HL-60 (cell line): Measurements from ENCODE around the gene RAPGEF2.

Experiments used
- DNase-seq, 2 experiments: peaks; one replicate each; pipeline ENCODE4 v3.0.0-alpha.2; 2010 to 2020; ENCODE audit warnings: low read depth in 1 of 2, low spot score in 1 of 2
- H3K27ac ChIP-seq: fragments of 250-450 bp; sonication (Bioruptor Pico); replicated peaks from 2 replicates; pipeline ENCODE4 v1.5.1; 2020; ENCODE audit warnings: mild to moderate bottlenecking, moderate library complexity
- H3K27me3 ChIP-seq: fragments of 250-450 bp; sonication (Bioruptor Pico); 2 replicates; pipeline ENCODE4 v1.5.1; 2021; ENCODE audit warnings: mild to moderate bottlenecking, moderate library complexity; ENCODE audit not compliant: insufficient read depth, poor library complexity, severe bottlenecking
- H3K4me3 ChIP-seq: replicated peaks from 2 replicates; pipeline ENCODE4 v1.5.1; 2011; ENCODE audit warnings: mild to moderate bottlenecking, control low read depth, low read length; ENCODE audit not compliant: insufficient read depth
- GABPA ChIP-seq: IDR thresholded peaks from 2 replicates; pipeline ENCODE4 v1.6.1; 2012; ENCODE audit warnings: low read depth
- POLR2AphosphoS5 ChIP-seq: IDR thresholded peaks from 2 replicates; pipeline ENCODE4 v1.6.1; 2012; ENCODE audit warnings: low read depth
- REST ChIP-seq: IDR thresholded peaks from 2 replicates; pipeline ENCODE4 v1.6.1; 2012; ENCODE audit warnings: low read depth; ENCODE audit not compliant: insufficient replicate concordance
- SPI1 ChIP-seq: IDR thresholded peaks from 2 replicates; pipeline ENCODE4 v1.6.1; 2012; ENCODE audit warnings: low read depth, mild to moderate bottlenecking, borderline replicate concordance
- TF ChIP-seq, protein P1 (sequence below): IDR thresholded peaks from one replicate; pipeline ENCODE4 v1.5.1; 2011; ENCODE audit warnings: low read length, control low read depth, inconsistent platforms; ENCODE audit not compliant: insufficient read depth

Gene RAPGEF2

DNA sequence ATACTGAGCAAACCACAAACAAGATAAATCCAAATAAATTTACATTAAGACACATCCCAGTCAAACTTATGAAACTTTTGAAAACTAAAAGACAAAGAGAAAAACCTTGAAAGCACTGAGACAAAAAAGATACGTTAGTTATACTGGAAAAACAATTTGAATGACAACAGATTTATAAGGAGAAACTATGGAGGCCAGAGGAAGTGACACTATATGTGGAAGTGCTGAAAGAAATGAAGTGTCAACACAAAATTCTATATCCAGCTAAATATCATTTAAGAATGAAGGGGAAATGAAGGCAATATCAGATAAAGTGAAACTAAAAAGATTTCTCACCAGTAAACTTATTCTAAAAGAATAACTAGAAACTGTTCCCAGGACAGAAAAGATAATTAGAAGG is 283.7 kb downstream of the RAPGEF2 start:
- no peak overlapping the region for H3K4me3 ChIP-seq

GRCh38 chr4:159389756-159390155 is 286.9 kb downstream of the RAPGEF2 start:
- no peak for TF ChIP-seq SPI1
- no peak for TF ChIP-seq POLR2AphosphoS5
- TF ChIP-seq, protein P1, sequence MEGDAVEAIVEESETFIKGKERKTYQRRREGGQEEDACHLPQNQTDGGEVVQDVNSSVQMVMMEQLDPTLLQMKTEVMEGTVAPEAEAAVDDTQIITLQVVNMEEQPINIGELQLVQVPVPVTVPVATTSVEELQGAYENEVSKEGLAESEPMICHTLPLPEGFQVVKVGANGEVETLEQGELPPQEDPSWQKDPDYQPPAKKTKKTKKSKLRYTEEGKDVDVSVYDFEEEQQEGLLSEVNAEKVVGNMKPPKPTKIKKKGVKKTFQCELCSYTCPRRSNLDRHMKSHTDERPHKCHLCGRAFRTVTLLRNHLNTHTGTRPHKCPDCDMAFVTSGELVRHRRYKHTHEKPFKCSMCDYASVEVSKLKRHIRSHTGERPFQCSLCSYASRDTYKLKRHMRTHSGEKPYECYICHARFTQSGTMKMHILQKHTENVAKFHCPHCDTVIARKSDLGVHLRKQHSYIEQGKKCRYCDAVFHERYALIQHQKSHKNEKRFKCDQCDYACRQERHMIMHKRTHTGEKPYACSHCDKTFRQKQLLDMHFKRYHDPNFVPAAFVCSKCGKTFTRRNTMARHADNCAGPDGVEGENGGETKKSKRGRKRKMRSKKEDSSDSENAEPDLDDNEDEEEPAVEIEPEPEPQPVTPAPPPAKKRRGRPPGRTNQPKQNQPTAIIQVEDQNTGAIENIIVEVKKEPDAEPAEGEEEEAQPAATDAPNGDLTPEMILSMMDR, result no peak
- no peak for TF ChIP-seq REST
- TF ChIP-seq GABPA, result no peak

More for the DNA sequence above, 283.7 kb downstream of the RAPGEF2 start:
- TF ChIP-seq, protein P1, result no peak
- 0 out of 2 replicates have a peak, but pooled peaks have one; percentile 28 for TF ChIP-seq SPI1
- H3K27ac ChIP-seq, result no peak overlapping the region
- DNase-seq, result no peak
- no peaks in the 10 kb centered on the region for H3K27me3 ChIP-seq

DNA sequence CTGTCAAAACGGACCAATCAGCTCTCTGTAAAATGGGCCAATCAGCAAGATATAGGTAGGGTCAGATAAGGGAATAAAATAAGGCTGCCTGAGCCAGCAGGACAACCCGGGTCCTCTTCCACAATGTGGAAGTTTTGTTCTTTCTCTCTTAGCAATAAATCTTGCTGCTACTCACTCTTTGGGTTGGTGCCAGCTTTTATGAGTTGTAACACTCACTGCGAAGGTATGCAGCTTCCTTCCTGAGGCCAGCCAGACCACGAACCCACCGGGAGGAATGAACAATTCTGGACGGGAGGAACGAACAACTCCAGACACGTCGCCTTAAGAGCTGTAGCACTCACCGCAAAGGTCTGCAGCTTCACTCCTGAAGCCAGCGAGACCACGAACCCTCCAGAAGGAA is 287.8 kb downstream of the RAPGEF2 start:
- TF ChIP-seq SPI1 (no peak), REST (no peak), POLR2AphosphoS5 (no peak), GABPA (no peak)
- TF ChIP-seq, protein P1, result no peak
- H3K27me3 ChIP-seq, result no peaks in the 10 kb centered on the region
- H3K27ac ChIP-seq, result no peak overlapping the region
- H3K4me3 ChIP-seq, result no peak overlapping the region
- no peak for DNase-seq

More at GRCh38 chr4:159389756-159390155, 286.9 kb downstream of the RAPGEF2 start:
- Histone ChIP-seq H3K4me3 (no peak overlapping the region), H3K27me3 (no peaks in the 10 kb centered on the region), H3K27ac (no peak overlapping the region)
- DNase-seq, result no peak

GRCh38 chr4:159395693-159396092 is 292.8 kb downstream of the RAPGEF2 start:
- no peak for DNase-seq
- no peaks in the 10 kb centered on the region for H3K27me3 ChIP-seq
- TF ChIP-seq REST (no peak), GABPA (no peak), SPI1 (no peak), POLR2AphosphoS5 (no peak)
- TF ChIP-seq, protein P1, result no peak
- no peak overlapping the region for H3K27ac ChIP-seq
- no peak overlapping the region for H3K4me3 ChIP-seq
